Activated CD4-positive, alpha-beta T cell treated with anti-CD3 and anti-CD28 coated beads, Interleukin-2, amount 50 U/mL, for 48 hours (primary cell): ENCODE data around the gene SUMO4.

Experiments used
- DNase-seq, 2 experiments: peaks; one replicate each; pipeline ENCODE4 v3.0.0-alpha.2; 2020

SUMO4 gene

GRCh38 chr6:149392093-149392492, 8.0 kb upstream of the SUMO4 start:
- DNase-seq, result no peak

- DNase-seq, result no peak
Measured at GRCh38 chr6:149392535-149392934, 7.5 kb upstream of the SUMO4 start.

- no peak for DNase-seq
Measured at GRCh38 chr6:149393002-149393679, 6.9 kb upstream of the SUMO4 start.

- DNase-seq, result no peak
Measured at GRCh38 chr6:149395185-149395584, 4.9 kb upstream of the SUMO4 start.

- DNase-seq, result no peak
Measured at GRCh38 chr6:149397384-149397783, 2.7 kb upstream of the SUMO4 start.

GRCh38 chr6:149403534-149403933, 3.5 kb downstream of the SUMO4 start:
- no peak for DNase-seq

GRCh38 chr6:149405823-149406765, 6.0 kb downstream of the SUMO4 start:
- no peak for DNase-seq

GRCh38 chr6:149409617-149410016, 9.6 kb downstream of the SUMO4 start:
- no peak for DNase-seq

- DNase-seq, result no peak
Measured at GRCh38 chr6:149410557-149410956, 10.5 kb downstream of the SUMO4 start.

- no peak for DNase-seq
Measured at GRCh38 chr6:149414009-149414408, 13.9 kb downstream of the SUMO4 start.

- no peak for DNase-seq
Measured at GRCh38 chr6:149414821-149415220, 14.8 kb downstream of the SUMO4 start.

GRCh38 chr6:149419696-149420404, 19.8 kb downstream of the SUMO4 start:
- DNase-seq, result no peak

- no peak for DNase-seq
Measured at GRCh38 chr6:149421132-149421531, 21.1 kb downstream of the SUMO4 start.

- DNase-seq, result no peak
Measured at GRCh38 chr6:149422581-149422980, 22.5 kb downstream of the SUMO4 start.

GRCh38 chr6:149423964-149424440, 23.9 kb downstream of the SUMO4 start:
- DNase-seq, result no peak

GRCh38 chr6:149425224-149425623, 25.2 kb downstream of the SUMO4 start:
- no peak for DNase-seq

- DNase-seq, result no peak
Measured at GRCh38 chr6:149425754-149426153, 25.7 kb downstream of the SUMO4 start.

- no peak for DNase-seq
Measured at GRCh38 chr6:149428606-149429005, 28.5 kb downstream of the SUMO4 start.

GRCh38 chr6:149429427-149430360, 29.6 kb downstream of the SUMO4 start:
- DNase-seq, result no peak

GRCh38 chr6:149431905-149432775, 32.1 kb downstream of the SUMO4 start:
- DNase-seq, result peak; percentile 98

GRCh38 chr6:149433405-149433804, 33.3 kb downstream of the SUMO4 start:
- DNase-seq, result no peak
